SK-N-SH treated with all-trans-retinoic acid at 6 μM for 48 hours (cell line): ENCODE measurements around the gene ZNF813.

ENCODE experiments used
- BACH2 ChIP-seq: fragments of 250-450 bp; sonication (Bioruptor Pico); IDR thresholded peaks from 2 replicates; pipeline ENCODE4 v1.9.0; 2021; ENCODE audit warnings: mild to moderate bottlenecking, borderline replicate concordance
- CREB5 ChIP-seq: fragments of 250-450 bp; sonication (Bioruptor Pico); IDR thresholded peaks from 2 replicates; pipeline ENCODE4 v1.5.1; 2020; ENCODE audit warnings: low read depth, mild to moderate bottlenecking, moderate library complexity
- CSDC2 ChIP-seq: fragments of 250-450 bp; sonication (Bioruptor Pico); IDR thresholded peaks from 2 replicates; pipeline ENCODE4 v1.5.0; 2020; ENCODE audit warnings: mild to moderate bottlenecking, moderate library complexity
- OSR1 ChIP-seq: fragments of 250-450 bp; sonication (Bioruptor Pico); IDR thresholded peaks from 2 replicates; pipeline ENCODE4 v1.8.0; 2022; ENCODE audit warnings: moderate library complexity, mild to moderate bottlenecking, inconsistent platforms
- POU6F1 ChIP-seq: fragments of 250-450 bp; sonication (Bioruptor Pico); IDR thresholded peaks from 2 replicates; pipeline ENCODE4 v1.8.0; 2021; ENCODE audit warnings: low read depth, mild to moderate bottlenecking, moderate library complexity, borderline replicate concordance
- PPARA ChIP-seq: fragments of 250-450 bp; sonication (Bioruptor Pico); IDR thresholded peaks from 2 replicates; pipeline ENCODE4 v1.5.0; 2020; ENCODE audit warnings: mild to moderate bottlenecking, borderline replicate concordance
- RARB ChIP-seq: fragments of 250-450 bp; sonication (Bioruptor Pico); IDR thresholded peaks from 2 replicates; pipeline ENCODE4 v1.8.0; 2021; ENCODE audit warnings: mild to moderate bottlenecking, moderate library complexity
- SNAI2 ChIP-seq: fragments of 250-450 bp; sonication (Bioruptor Pico); IDR thresholded peaks from 2 replicates; pipeline ENCODE4 v1.5.0; 2020; ENCODE audit warnings: mild to moderate bottlenecking, moderate library complexity
- TCF4 ChIP-seq: fragments of 250-450 bp; sonication (Bioruptor Pico); IDR thresholded peaks from 2 replicates; pipeline ENCODE4 v1.8.0; 2021; ENCODE audit warnings: mild to moderate bottlenecking, moderate library complexity, borderline replicate concordance
- TOX ChIP-seq: fragments of 250-450 bp; sonication (Bioruptor Pico); IDR thresholded peaks from 2 replicates; pipeline ENCODE4 v1.8.0; 2021; ENCODE audit warnings: mild to moderate bottlenecking, moderate library complexity, borderline replicate concordance
- TSHZ2 ChIP-seq: fragments of 250-450 bp; sonication (Bioruptor Pico); IDR thresholded peaks from 2 replicates; pipeline ENCODE4 v1.5.0; 2020; ENCODE audit warnings: mild to moderate bottlenecking, moderate library complexity
- ZFP3 ChIP-seq: fragments of 250-450 bp; sonication (Bioruptor Pico); IDR thresholded peaks from 2 replicates; pipeline ENCODE4 v1.5.0; 2020; ENCODE audit warnings: mild to moderate bottlenecking, moderate library complexity
- ZNF565 ChIP-seq: fragments of 450-650 bp; formaldehyde crosslinking; conservative IDR thresholded peaks from 2 replicates; pipeline ENCODE4 v1.5.0; 2020; ENCODE audit warnings: low read depth, mild to moderate bottlenecking, moderate library complexity

GRCh38 chr19:53532362-53532761 is 64.8 kb downstream of the ZNF813 start:
- TF ChIP-seq TOX: no peak
- TF ChIP-seq ZNF565 (CRISPR knock-in tag): no peak
- TF ChIP-seq BACH2 (CRISPR knock-in tag): no peak
- no peak for TF ChIP-seq TCF4 (CRISPR knock-in tag)
- TF ChIP-seq SNAI2 (CRISPR knock-in tag): no peak
- no peak for TF ChIP-seq PPARA
- no peak for TF ChIP-seq CREB5
- no peak for TF ChIP-seq OSR1 (CRISPR knock-in tag)
- TF ChIP-seq TSHZ2 (CRISPR knock-in tag): no peak
- TF ChIP-seq RARB (CRISPR knock-in tag): no peak
- no peak for TF ChIP-seq CSDC2 (CRISPR knock-in tag)
- TF ChIP-seq ZFP3: no peak
- TF ChIP-seq POU6F1: no peak
